ENCODE data around the gene NKIRAS2. TPM values are rescaled to one million over a fixed set of nuclear protein-coding genes. Genes with fewer than 3 reads are reported as not detected.
A peak's percentile ranks its signal among the peaks of the same experiment; 100 is the strongest.

The NKIRAS2 gene
- total RNA-seq, 1 donor, result 27.1 TPM

GRCh38 chr17:42061646-42062487, 42.0 kb downstream of the NKIRAS2 start:
- DNase-seq (ENCODE audit: low read depth), result no peak
- TF ChIP-seq CTCF (IDR thresholded peaks at IDR 0.05; ENCODE audit: insufficient read depth, low read length), result no peak
- no peak overlapping the region for H3K4me3 ChIP-seq (ENCODE audit: low read depth, low read length)

- DNase-seq (ENCODE audit: low read depth), result no peak
These were observed 42.8 kb downstream of the NKIRAS2 start for GRCh38 chr17:42062681-42063080.

GRCh38 chr17:42065201-42065600, 45.3 kb downstream of the NKIRAS2 start:
- no peak for DNase-seq (ENCODE audit: low read depth)
- H3K4me3 ChIP-seq (ENCODE audit: low read depth, low read length), result no peak overlapping the region
- no peak for TF ChIP-seq CTCF (IDR thresholded peaks at IDR 0.05; ENCODE audit: insufficient read depth, low read length)

More at GRCh38 chr17:42062681-42063080, 42.8 kb downstream of the NKIRAS2 start:
- H3K4me3 ChIP-seq (ENCODE audit: low read depth, low read length), result no peak overlapping the region
- no peak for TF ChIP-seq CTCF (IDR thresholded peaks at IDR 0.05; ENCODE audit: insufficient read depth, low read length)

GRCh38 chr17:42067371-42068091, 47.6 kb downstream of the NKIRAS2 start:
- peak; percentile 44 for DNase-seq (ENCODE audit: low read depth)
- TF ChIP-seq CTCF (IDR thresholded peaks at IDR 0.05; ENCODE audit: insufficient read depth, low read length), result peak; percentile 88

DNA sequence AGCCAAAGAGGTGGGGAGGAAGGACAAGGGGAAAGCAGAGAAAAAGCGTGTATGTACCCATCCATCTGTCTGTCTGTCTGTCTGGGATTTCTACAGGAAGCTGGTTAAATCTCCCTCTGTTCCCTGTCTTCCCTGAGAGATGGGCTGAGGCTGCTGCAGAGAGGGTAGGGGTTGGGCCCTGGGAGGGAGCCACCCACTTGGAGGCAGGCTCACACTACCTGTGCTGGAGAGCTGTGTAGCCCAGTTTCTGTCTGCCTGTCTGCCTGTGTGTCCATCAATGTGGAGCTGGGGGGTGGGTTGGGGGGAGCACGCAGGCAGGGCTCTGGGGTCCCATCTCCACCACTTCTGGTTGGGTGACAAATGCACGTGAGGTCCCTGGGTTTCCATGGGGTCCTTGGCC, 49.1 kb downstream of the NKIRAS2 start:
- DNase-seq (ENCODE audit: low read depth), result no peak
- H3K4me3 ChIP-seq (ENCODE audit: low read depth, low read length), result no peak overlapping the region
- no peak for TF ChIP-seq CTCF (IDR thresholded peaks at IDR 0.05; ENCODE audit: insufficient read depth, low read length)

More at GRCh38 chr17:42067371-42068091, 47.6 kb downstream of the NKIRAS2 start:
- no peak overlapping the region for H3K4me3 ChIP-seq (ENCODE audit: low read depth, low read length)

- TF ChIP-seq CTCF (IDR thresholded peaks at IDR 0.05; ENCODE audit: insufficient read depth, low read length), result no peak
These were observed 51.9 kb downstream of the NKIRAS2 start for GRCh38 chr17:42071810-42072209.

More at GRCh38 chr17:42071810-42072209, 51.9 kb downstream of the NKIRAS2 start:
- DNase-seq (ENCODE audit: low read depth), result no peak
- H3K4me3 ChIP-seq (ENCODE audit: low read depth, low read length), result no peak overlapping the region

Measured in fibroblast of the aortic adventitia (primary cell).